ENCODE results near the gene EHD1. TPM values are rescaled to one million over a fixed set of nuclear protein-coding genes. Genes with fewer than 3 reads are reported as not detected.

The EHD1 gene
- total and polyA plus RNA-seq, 9 of the 15 experiments (the other 6 are each of a cell fraction or from before 2014, with no cell fraction given), result 0.46 to 65.0 (median 16.4) TPM

GRCh38 chr11:64918017-64918416 lies 39.6 kb upstream of the EHD1 start:
- peak in 1 of 4 experiments; percentile 65 for DNase-seq (ENCODE audit: extremely low read depth in 1 of 4, low spot score in 3 of 4)
- Histone ChIP-seq H3K4me1 (replicated peaks in 1 of 2; ENCODE audit: control insufficient read depth in 2 of 2, insufficient read depth in 2 of 2, low read length in 2 of 2) (peaks cover 20 to 43% of the 10 kb centered on the region in 2 experiments; a peak in 4 of 5 replicates), H3K36me3 (ENCODE audit: control insufficient read depth, insufficient read depth, low read length) (peaks cover 14% of the 10 kb centered on the region; the same call in 1 of the 3 replicates), H3K9ac (ENCODE audit: insufficient read depth in 1 of 2, low read depth in 2 of 2, low read length in 2 of 2) (peak overlapping the region; percentile 77 to 86), H3K9me1 (ENCODE audit: control insufficient read depth, insufficient read depth, low read length) (no peaks in the 10 kb centered on the region), H3K79me2 (ENCODE audit: control insufficient read depth, insufficient read depth, low read length) (peaks cover 26% of the 10 kb centered on the region), H3K4me2 (ENCODE audit: insufficient read depth, low read length) (peak overlapping the region; percentile 82), H3K9me3 (replicated peaks; ENCODE audit: control insufficient read depth, insufficient read depth, low read depth, low read length) (no peaks in the 10 kb centered on the region), H2AFZ (ENCODE audit: low read depth, low read length) (peak overlapping the region; percentile 73), H3K27ac (ENCODE audit: extremely low read depth, low read depth, low read length) (peak overlapping the region; percentile 64), H3K4me3 (peak overlapping the region; percentile 87), H4K20me1 (replicated peaks; ENCODE audit: control insufficient read depth, insufficient read depth, low read length) (no peaks in the 10 kb centered on the region), H3K27me3 (ENCODE audit: control insufficient read depth in 2 of 2, insufficient read depth in 2 of 2, low read length in 2 of 2) (no peaks in the 10 kb centered on the region)
- peak; percentile 74 for FAIRE-seq
- no TSS peak for BruUV-seq (replicated peaks)
- 1% methylated on average over 4 of the region's 4 CpGs for WGBS (ENCODE audit: insufficient coverage, low coverage, missing lambda C conversion rate)
- peak; percentile 6; the same call in 1 of the 3 replicates for ATAC-seq
- in situ Hi-C loops (cut with MboI), result no loop called here
- ChIA-PET POLR2A (interaction anchor here (1.0 kb wide), 2 partner anchors 11 to 217 kb away, joined by 3 read pairs; no protein-coding TSS in a partner anchor), CTCF (ENCODE audit: low intra/inter-chr PET ratio) (interaction anchor here (1.2 kb wide), 1 partner anchor 95 kb away, joined by 3 read pairs; no protein-coding TSS in a partner anchor)
- intact Hi-C loops (cut with micrococcal nuclease), result no loop called here
- TF ChIP-seq SNIP1 (IDR thresholded peaks at IDR 0.05; ENCODE audit: low read depth) (no peak), GTF3C2 (IDR thresholded peaks at IDR 0.05; ENCODE audit: borderline replicate concordance, extremely low read depth, insufficient read length) (no peak), FIP1L1 (IDR thresholded peaks at IDR 0.05; ENCODE audit: low read depth, low read length, poor library complexity, severe bottlenecking) (no peak), RBM15 (IDR thresholded peaks at IDR 0.05; ENCODE audit: insufficient read depth, low read length) (no peak), MBD1 (CRISPR knock-in tag; IDR thresholded peaks at IDR 0.05) (no peak), ESRRB (CRISPR knock-in tag; IDR thresholded peaks at IDR 0.05; ENCODE audit: borderline replicate concordance) (no peak), BRD4 (IDR thresholded peaks at IDR 0.05) (no peak), FOXO4 (CRISPR knock-in tag; IDR thresholded peaks at IDR 0.05) (no peak), MYC (IDR thresholded peaks at IDR 0.05; ENCODE audit: low read depth, low read length) (0 out of 2 replicates have a peak, but pooled peaks have one; percentile 13), MYC (CRISPR knock-in tag; IDR thresholded peaks at IDR 0.05; ENCODE audit: borderline replicate concordance, low read depth) (no peak), PYGO2 (tag; IDR thresholded peaks at IDR 0.05) (no peak), TSC22D4 (tag; IDR thresholded peaks at IDR 0.05) (no peak), KDM5B (IDR thresholded peaks at IDR 0.05; ENCODE audit: insufficient replicate concordance, low read depth, low read length) (no peak), VEZF1 (CRISPR knock-in tag; IDR thresholded peaks at IDR 0.05) (0 out of 2 replicates have a peak, but pooled peaks have one; percentile 4)

Measured in K562 (cell line).